Stomach (tissue), 9 donors: Measurements from ENCODE around the gene NENF. TPM values are rescaled to one million over a fixed set of nuclear protein-coding genes. Genes with fewer than 3 reads are reported as not detected.
"Not testable (repeated sequence)": the region's sequence is repeated elsewhere in the genome, so short reads cannot be mapped to it uniquely, and the experiment has no call there.

Experiments
- DNase-seq, 2 donors: peaks; one replicate each; pipeline versions ENCODE4 v3.0.0 to v3.0.0-alpha.2; 2013 to 2019
- H3K27ac ChIP-seq, 5 donors: fragments of 200-600 bp in 4 of 5; sonication (generic) in 4 of 5; one replicate each; pipeline ENCODE4 v1.5.1; 2013 to 2019; ENCODE audit warnings: mild to moderate bottlenecking in 1 of 5, moderate library complexity in 1 of 5
- H3K27me3 ChIP-seq, 3 donors: fragments of 200-600 bp; sonication (generic); one replicate each; pipeline ENCODE4 v1.5.1; 2017 to 2019; ENCODE audit warnings: mixed run types in 1 of 3
- H3K36me3 ChIP-seq, 4 donors: fragments of 200-600 bp; sonication (generic); 1 replicate in 3 of 4; 2 replicates in 1 of 4; pipeline ENCODE4 v1.5.1; 2016 to 2019
- H3K4me1 ChIP-seq, 4 donors: fragments of 200-600 bp; sonication (generic); one replicate each; pipeline ENCODE4 v1.5.1; 2016 to 2019
- H3K4me3 ChIP-seq, 4 donors: fragments of 200-600 bp; sonication (generic) in 3 of 4; one replicate each; pipeline ENCODE4 v1.5.1; 2016 to 2019; ENCODE audit warnings: mild to moderate bottlenecking in 1 of 4
- H3K9me3 ChIP-seq, 4 donors: fragments of 200-600 bp; sonication (generic); one replicate each; pipeline ENCODE4 v1.5.1; 2016 to 2019
- EP300 ChIP-seq: sonication (generic); formaldehyde crosslinking; IDR thresholded peaks from one replicate; pipeline ENCODE4 v1.6.1; 2017; ENCODE audit warnings: antibody characterized with exemption
- POLR2A ChIP-seq, 4 donors: fragments of 450-650 bp; IDR thresholded peaks; one replicate each; pipeline ENCODE4 v1.6.1; 2016; ENCODE audit warnings: antibody characterized with exemption in 4 of 4, control low read depth in 2 of 4, mild to moderate bottlenecking in 1 of 4, moderate library complexity in 1 of 4
- POLR2AphosphoS5 ChIP-seq, 3 donors: sonication (generic); formaldehyde crosslinking; IDR thresholded peaks; one replicate each; pipeline ENCODE4 v1.6.1; 2016; ENCODE audit warnings: antibody characterized with exemption in 3 of 3
- WGBS, 5 donors: extraction: QIAGEN DNeasy Blood & Tissue Kit in 3 of 5; methylation state at CpG; one replicate each; pipeline versions ENCODE4 v1.1.5 to v1.1.7; 2013 to 2018; 5-methylcytosine and 5-hydroxymethylcytosine counted together
- intact Hi-C: fragments of 100-400 bp; cut with DNase I; formaldehyde crosslinking; loops from one replicate; pipeline ENCODE4 v1.15.1; 2023; ENCODE audit warnings: low total_unique reads
- polyA plus RNA-seq, 3 donors: library from polyadenylated mRNA; stranded (reverse); fragments of 200-250 nt; gene quantifications; one replicate each; pipeline ENCODE4 v1.2.3, GENCODE V29; 2013
- total RNA-seq, 5 donors: library from RNA; depleted of rRNA; stranded (reverse); fragments of >200 nt; gene quantifications; one replicate each; pipeline versions ENCODE4 v1.1.0 to v1.2.3, GENCODE V29; 2014 to 2016
- TF ChIP-seq, protein P1 (sequence below), 7 experiments: fragments of 450-650 bp in 4 of 7; fragments of 200-600 bp in 3 of 7; sonication (generic) in 3 of 7; IDR thresholded peaks; one replicate each; pipeline ENCODE4 v1.5.1; 2016 to 2019; ENCODE audit warnings: antibody characterized with exemption in 7 of 7, control low read depth in 2 of 7, mild to moderate bottlenecking in 1 of 7
- donor health status: healthy with polysubstance abuse.
- donor health status: Bipolar disorder and iron deficiency.
- donor health status: healthy.

The NENF gene
- total and polyA plus RNA-seq, 8 donors = 6.4 to 96.5 (median 38.1) TPM

- Histone ChIP-seq H3K27me3 (no peaks in the 10 kb centered on the region), H3K27ac (no peak overlapping the region), H3K4me1 (peaks cover 5 to 16% (median 10%) of the 10 kb centered on the region in 4 donors), H3K4me3 (no peak overlapping the region), H3K9me3 (no peaks in the 10 kb centered on the region), H3K36me3 (no peaks in the 10 kb centered on the region)
- 90 to 93% (median 92%) methylated on average over 14 to 17 of the region's 17 CpGs for WGBS, 5 donors
- intact Hi-C loops = loop anchor here (10.0 kb wide), 1 partner anchor 153 kb away; a partner anchor contains a TSS
- no peak for DNase-seq
- TF ChIP-seq EP300 = no peak
- TF ChIP-seq, protein P1, sequence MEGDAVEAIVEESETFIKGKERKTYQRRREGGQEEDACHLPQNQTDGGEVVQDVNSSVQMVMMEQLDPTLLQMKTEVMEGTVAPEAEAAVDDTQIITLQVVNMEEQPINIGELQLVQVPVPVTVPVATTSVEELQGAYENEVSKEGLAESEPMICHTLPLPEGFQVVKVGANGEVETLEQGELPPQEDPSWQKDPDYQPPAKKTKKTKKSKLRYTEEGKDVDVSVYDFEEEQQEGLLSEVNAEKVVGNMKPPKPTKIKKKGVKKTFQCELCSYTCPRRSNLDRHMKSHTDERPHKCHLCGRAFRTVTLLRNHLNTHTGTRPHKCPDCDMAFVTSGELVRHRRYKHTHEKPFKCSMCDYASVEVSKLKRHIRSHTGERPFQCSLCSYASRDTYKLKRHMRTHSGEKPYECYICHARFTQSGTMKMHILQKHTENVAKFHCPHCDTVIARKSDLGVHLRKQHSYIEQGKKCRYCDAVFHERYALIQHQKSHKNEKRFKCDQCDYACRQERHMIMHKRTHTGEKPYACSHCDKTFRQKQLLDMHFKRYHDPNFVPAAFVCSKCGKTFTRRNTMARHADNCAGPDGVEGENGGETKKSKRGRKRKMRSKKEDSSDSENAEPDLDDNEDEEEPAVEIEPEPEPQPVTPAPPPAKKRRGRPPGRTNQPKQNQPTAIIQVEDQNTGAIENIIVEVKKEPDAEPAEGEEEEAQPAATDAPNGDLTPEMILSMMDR (IDR thresholded peaks at IDR 0.05) = no peak
- no peak for TF ChIP-seq POLR2A (IDR thresholded peaks at IDR 0.05)
- no peak for TF ChIP-seq POLR2AphosphoS5 (IDR thresholded peaks at IDR 0.05)
These were observed 39.4 kb downstream of the NENF start for GRCh38 chr1:212471891-212472675.

- no peak overlapping the region for H3K4me3 ChIP-seq
- DNase-seq = no peak
- H3K4me1 ChIP-seq = peaks cover 5 to 26% (median 13%) of the 10 kb centered on the region in 4 donors
- no peaks in the 10 kb centered on the region for H3K36me3 ChIP-seq
- no peaks in the 10 kb centered on the region for H3K9me3 ChIP-seq
- H3K27ac ChIP-seq = no peak overlapping the region
- intact Hi-C loops = loop anchor here (10.0 kb wide), 1 partner anchor 151 kb away; a partner anchor contains a TSS
- 83 to 88% (median 85%) methylated on average over 9 of the region's 9 CpGs for WGBS, 5 donors
- TF ChIP-seq, protein P1 (IDR thresholded peaks at IDR 0.05) = no peak
- TF ChIP-seq POLR2AphosphoS5 (IDR thresholded peaks at IDR 0.05) = no peak
- no peak for TF ChIP-seq POLR2A (IDR thresholded peaks at IDR 0.05)
- no peak for TF ChIP-seq EP300
- H3K27me3 ChIP-seq = peaks cover 0 to 4% (median 0%) of the 10 kb centered on the region in 3 donors
These were observed 41.0 kb downstream of the NENF start for GRCh38 chr1:212473729-212474128.

DNA sequence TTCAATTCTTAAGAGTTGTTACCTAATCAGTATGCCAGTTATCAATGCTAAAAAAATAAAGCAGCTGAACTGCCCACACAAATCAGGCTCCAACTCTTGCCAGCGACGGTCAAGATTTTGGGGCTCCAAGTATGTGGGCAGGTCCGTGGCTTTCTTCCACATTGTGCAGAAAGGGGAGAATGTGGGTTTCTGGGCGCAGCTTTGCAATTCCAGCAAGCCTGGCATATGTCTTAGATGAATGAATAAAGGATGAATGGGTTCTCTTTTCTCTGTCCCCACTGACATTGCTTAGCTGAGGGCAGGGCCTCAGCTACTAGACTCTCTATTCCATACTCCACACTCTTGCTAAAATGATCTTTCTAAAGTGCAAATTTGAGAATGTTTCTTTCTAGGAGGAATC is 42.4 kb downstream of the NENF start:
- intact Hi-C loops = loop anchor here (10.0 kb wide), 1 partner anchor 150 kb away; a partner anchor contains a TSS
- WGBS, 5 donors = 73 to 88% (median 86%) methylated on average over 4 of the region's 4 CpGs

GRCh38 chr1:212475831-212476230 is 43.1 kb downstream of the NENF start:
- WGBS, 5 donors = 90 to 97% (median 96%) methylated on average over 3 of the region's 3 CpGs
- H3K36me3 ChIP-seq, H3K27ac ChIP-seq, H3K4me3 ChIP-seq, H3K9me3 ChIP-seq, H3K27me3 ChIP-seq, DNase-seq: not testable (repeated sequence)
- peaks cover 0 to 12% (median 4%) of the 10 kb centered on the region in 4 donors for H3K4me1 ChIP-seq
- intact Hi-C loops = loop anchor here (10.0 kb wide), 1 partner anchor 149 kb away; a partner anchor contains a TSS

More for the DNA sequence above, 42.4 kb downstream of the NENF start:
- H3K9me3 ChIP-seq = no peaks in the 10 kb centered on the region
- TF ChIP-seq, protein P1 (IDR thresholded peaks at IDR 0.05) = no peak
- TF ChIP-seq POLR2AphosphoS5 (IDR thresholded peaks at IDR 0.05) (no peak), EP300 (no peak), POLR2A (IDR thresholded peaks at IDR 0.05) (no peak)
- peaks cover 0 to 9% (median 0%) of the 10 kb centered on the region in 3 donors for H3K27me3 ChIP-seq
- H3K36me3 ChIP-seq = no peaks in the 10 kb centered on the region
- DNase-seq = no peak
- H3K4me3 ChIP-seq = no peak overlapping the region
- H3K27ac ChIP-seq = no peak overlapping the region
- H3K4me1 ChIP-seq = peaks cover 4 to 18% (median 9%) of the 10 kb centered on the region in 4 donors
